Measurements from ENCODE around the gene CILP2. TPM values are rescaled to one million over a fixed set of nuclear protein-coding genes. Genes with fewer than 3 reads are reported as not detected.

Gene CILP2
- total RNA-seq, 2 experiments from 2014 or later = 1.1 to 1.7 TPM

GRCh38 chr19:19558636-19559035, 20.6 kb downstream of the CILP2 start:
- H3K4me3 Mint-ChIP-seq = no peak overlapping the region
- ChIA-PET CTCF (no interaction called here), POLR2A (no interaction called here)
- H3K27ac Mint-ChIP-seq = peak overlapping the region; percentile 65
- DNase-seq (no peak), ATAC-seq (ENCODE audit: poor library complexity) (no peak)
- Histone ChIP-seq H3K27ac (ENCODE audit: low read depth in 1 of 2, low read length in 2 of 2) (no peak overlapping the region), H3K36me3 (ENCODE audit: insufficient read depth, low read length) (peaks cover 10% of the 10 kb centered on the region), H3K4me1 (ENCODE audit: insufficient read depth, low read length) (peaks cover 27% of the 10 kb centered on the region), H3K9me3 (ENCODE audit: control insufficient read depth in 1 of 2, insufficient read depth in 1 of 2, low read length in 2 of 2) (no peaks in the 10 kb centered on the region), H3K4me3 (ENCODE audit: low read length) (no peak overlapping the region), H3K27me3 (ENCODE audit: control insufficient read depth in 1 of 2, insufficient read depth in 2 of 2, low read length in 2 of 2) (no peaks in the 10 kb centered on the region)
- intact Hi-C loops (cut with DNase I, micrococcal nuclease) = no loop called here
- TF ChIP-seq, protein P1, sequence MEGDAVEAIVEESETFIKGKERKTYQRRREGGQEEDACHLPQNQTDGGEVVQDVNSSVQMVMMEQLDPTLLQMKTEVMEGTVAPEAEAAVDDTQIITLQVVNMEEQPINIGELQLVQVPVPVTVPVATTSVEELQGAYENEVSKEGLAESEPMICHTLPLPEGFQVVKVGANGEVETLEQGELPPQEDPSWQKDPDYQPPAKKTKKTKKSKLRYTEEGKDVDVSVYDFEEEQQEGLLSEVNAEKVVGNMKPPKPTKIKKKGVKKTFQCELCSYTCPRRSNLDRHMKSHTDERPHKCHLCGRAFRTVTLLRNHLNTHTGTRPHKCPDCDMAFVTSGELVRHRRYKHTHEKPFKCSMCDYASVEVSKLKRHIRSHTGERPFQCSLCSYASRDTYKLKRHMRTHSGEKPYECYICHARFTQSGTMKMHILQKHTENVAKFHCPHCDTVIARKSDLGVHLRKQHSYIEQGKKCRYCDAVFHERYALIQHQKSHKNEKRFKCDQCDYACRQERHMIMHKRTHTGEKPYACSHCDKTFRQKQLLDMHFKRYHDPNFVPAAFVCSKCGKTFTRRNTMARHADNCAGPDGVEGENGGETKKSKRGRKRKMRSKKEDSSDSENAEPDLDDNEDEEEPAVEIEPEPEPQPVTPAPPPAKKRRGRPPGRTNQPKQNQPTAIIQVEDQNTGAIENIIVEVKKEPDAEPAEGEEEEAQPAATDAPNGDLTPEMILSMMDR (IDR thresholded peaks at IDR 0.05) = no peak
- peaks cover 25% of the 10 kb centered on the region for H3K36me3 Mint-ChIP-seq (ENCODE audit: low read depth)
- H3K27me3 Mint-ChIP-seq = no peaks in the 10 kb centered on the region
- H3K4me1 Mint-ChIP-seq (ENCODE audit: low read depth) = peaks cover 37% of the 10 kb centered on the region
- H3K9me3 Mint-ChIP-seq = no peaks in the 10 kb centered on the region

DNA sequence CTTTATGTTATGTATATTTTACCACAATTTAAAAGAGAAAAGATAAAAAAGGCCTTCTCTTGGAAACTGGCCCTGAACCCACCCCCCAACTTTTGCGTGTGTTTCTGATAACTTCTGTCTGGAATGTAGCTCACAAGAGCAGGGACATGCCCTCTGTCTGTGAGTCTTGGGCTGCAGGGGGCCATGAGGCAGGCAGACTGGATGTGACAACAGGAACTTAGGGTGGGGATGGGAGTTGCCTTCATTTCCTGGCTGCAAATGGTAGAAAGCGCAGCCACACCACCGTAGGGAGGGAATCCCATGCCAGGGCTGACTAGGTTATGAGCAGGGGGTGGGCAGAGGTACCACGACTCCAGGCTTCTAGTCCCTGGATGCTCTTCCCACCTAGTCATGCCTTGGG, 21.9 kb downstream of the CILP2 start:
- H3K4me1 Mint-ChIP-seq (ENCODE audit: low read depth) = peaks cover 33% of the 10 kb centered on the region
- intact Hi-C loops (cut with DNase I, micrococcal nuclease) = loop anchor here (5.0 kb wide), 2 partner anchors 37 to 42 kb away; no protein-coding TSS in a partner anchor
- CTCF ChIA-PET = interaction anchor here (1.7 to 2.5 kb wide), 2 partner anchors 28 to 84 kb away, joined by 5 to 7 read pairs; partner anchors contain the start of gene GMIP
- H3K27ac Mint-ChIP-seq = peak overlapping the region; percentile 87
- H3K4me3 Mint-ChIP-seq = peak overlapping the region; percentile 37
- Histone ChIP-seq H3K27me3 (ENCODE audit: control insufficient read depth in 1 of 2, insufficient read depth in 2 of 2, low read length in 2 of 2) (no peaks in the 10 kb centered on the region), H3K27ac (ENCODE audit: low read depth in 1 of 2, low read length in 2 of 2) (no peak overlapping the region), H3K36me3 (ENCODE audit: insufficient read depth, low read length) (peaks cover 14% of the 10 kb centered on the region), H3K4me1 (ENCODE audit: insufficient read depth, low read length) (peaks cover 19% of the 10 kb centered on the region), H3K9me3 (ENCODE audit: control insufficient read depth in 1 of 2, insufficient read depth in 1 of 2, low read length in 2 of 2) (no peaks in the 10 kb centered on the region), H3K4me3 (ENCODE audit: low read length) (no peak overlapping the region)
- TF ChIP-seq, protein P1 (IDR thresholded peaks at IDR 0.05) = no peak
- peak; percentile 74 for ATAC-seq (ENCODE audit: poor library complexity)
- H3K36me3 Mint-ChIP-seq (ENCODE audit: low read depth) = peaks cover 34% of the 10 kb centered on the region
- H3K9me3 Mint-ChIP-seq = no peaks in the 10 kb centered on the region
- peak in 4 of 14 experiments; percentile 13 to 53 (median 28) for DNase-seq
- H3K27me3 Mint-ChIP-seq = no peaks in the 10 kb centered on the region
- POLR2A ChIA-PET = interaction anchor here (1.1 to 2.0 kb wide), 5 partner anchors 28 to 108 kb away, joined by 3 to 10 read pairs (median 5); partner anchors contain the start of gene ZNF101

- no peaks in the 10 kb centered on the region for H3K27me3 Mint-ChIP-seq
- peaks cover 43% of the 10 kb centered on the region for H3K36me3 Mint-ChIP-seq (ENCODE audit: low read depth)
- TF ChIP-seq, protein P1 (IDR thresholded peaks at IDR 0.05) = no peak
- POLR2A ChIA-PET = no interaction called here
- Histone ChIP-seq H3K4me3 (ENCODE audit: low read length) (no peak overlapping the region), H3K4me1 (ENCODE audit: insufficient read depth, low read length) (peaks cover 19% of the 10 kb centered on the region), H3K27ac (ENCODE audit: low read depth in 1 of 2, low read length in 2 of 2) (no peak overlapping the region), H3K36me3 (ENCODE audit: insufficient read depth, low read length) (peaks cover 22% of the 10 kb centered on the region), H3K9me3 (ENCODE audit: control insufficient read depth in 1 of 2, insufficient read depth in 1 of 2, low read length in 2 of 2) (no peaks in the 10 kb centered on the region), H3K27me3 (ENCODE audit: control insufficient read depth in 1 of 2, insufficient read depth in 2 of 2, low read length in 2 of 2) (no peaks in the 10 kb centered on the region)
- no peak for DNase-seq
- CTCF ChIA-PET = interaction anchor here (1.2 to 1.3 kb wide), 2 partner anchors 8 to 82 kb away, joined by 3 to 4 read pairs; partner anchors contain the start of gene GMIP
- H3K27ac Mint-ChIP-seq = no peak overlapping the region
- peaks cover 33% of the 10 kb centered on the region for H3K4me1 Mint-ChIP-seq (ENCODE audit: low read depth)
- ATAC-seq (ENCODE audit: poor library complexity) = no peak
- intact Hi-C loops (cut with DNase I, micrococcal nuclease) = loop anchor here (5.0 kb wide), 2 partner anchors 35 to 40 kb away; no protein-coding TSS in a partner anchor
- no peaks in the 10 kb centered on the region for H3K9me3 Mint-ChIP-seq
- no peak overlapping the region for H3K4me3 Mint-ChIP-seq
These were observed 24.0 kb downstream of the CILP2 start for GRCh38 chr19:19561946-19562664.

All from CD4-positive, alpha-beta T cell (primary cell).